NCI-H526 treated with DMSO at 0.1 percent for 48 hours (cell line): ENCODE measurements around the gene AP2S1.
"Not testable (repeated sequence)": the region's sequence is repeated elsewhere in the genome, so short reads cannot be mapped to it uniquely, and the experiment has no call there.

Experiments
- DNase-seq: peaks from one replicate; lab custom pipeline; 2025; lab: John Stamatoyannopoulos, UW

Gene AP2S1

DNA sequence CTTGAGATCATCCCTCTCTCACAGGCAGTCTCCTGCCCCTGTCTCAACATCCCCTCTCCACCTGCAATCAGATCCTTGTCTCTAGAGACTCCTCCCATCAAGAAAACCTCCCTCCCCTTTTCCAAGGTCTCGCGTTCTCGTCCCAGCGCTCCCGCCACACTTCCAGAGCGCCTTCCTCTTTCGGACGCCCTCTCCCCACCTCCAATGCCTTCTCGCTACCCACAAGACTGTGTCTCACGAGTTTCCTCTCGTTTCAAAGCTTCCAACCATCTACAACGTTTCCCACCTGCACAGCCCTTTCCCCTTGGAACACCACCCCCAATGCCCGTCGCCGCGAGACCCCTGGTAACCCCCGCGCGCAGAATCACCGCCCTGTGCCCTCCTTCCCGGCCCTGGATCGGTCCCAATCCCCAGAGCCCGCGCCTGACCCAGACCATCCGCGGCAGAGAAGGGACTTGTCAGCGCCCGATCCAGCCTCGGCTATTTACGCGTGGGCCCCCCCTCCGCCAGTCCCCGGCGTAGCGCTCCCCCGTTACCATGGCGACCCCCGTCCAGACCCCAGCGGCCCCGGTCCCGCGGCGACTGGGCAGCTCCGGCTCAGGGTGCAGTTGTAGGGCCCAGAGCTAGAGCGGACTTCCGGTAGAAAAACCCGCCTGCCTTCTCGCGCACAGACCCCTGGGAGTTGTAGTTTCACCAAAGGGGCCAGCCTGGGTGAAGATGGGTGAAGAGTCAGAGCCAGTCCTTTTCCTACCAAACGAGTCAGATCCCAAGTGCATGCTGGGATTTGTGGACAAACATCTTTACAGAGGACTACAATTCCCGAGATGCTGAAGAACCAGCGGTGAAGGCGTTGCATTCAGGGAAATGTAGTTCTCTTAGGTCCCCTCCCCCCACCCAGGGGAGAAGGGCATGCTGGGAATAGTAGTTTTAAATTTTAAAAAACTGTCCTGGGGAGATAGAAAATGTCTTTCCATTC is at the start of gene AP2S1:
Gene AP2S1, minus strand, starts transcription at position 619 of the 976 bp plus-strand sequence. Its CDS starts 80 bp downstream, at position 539.
- DNase-seq = peak; percentile 99

DNA sequence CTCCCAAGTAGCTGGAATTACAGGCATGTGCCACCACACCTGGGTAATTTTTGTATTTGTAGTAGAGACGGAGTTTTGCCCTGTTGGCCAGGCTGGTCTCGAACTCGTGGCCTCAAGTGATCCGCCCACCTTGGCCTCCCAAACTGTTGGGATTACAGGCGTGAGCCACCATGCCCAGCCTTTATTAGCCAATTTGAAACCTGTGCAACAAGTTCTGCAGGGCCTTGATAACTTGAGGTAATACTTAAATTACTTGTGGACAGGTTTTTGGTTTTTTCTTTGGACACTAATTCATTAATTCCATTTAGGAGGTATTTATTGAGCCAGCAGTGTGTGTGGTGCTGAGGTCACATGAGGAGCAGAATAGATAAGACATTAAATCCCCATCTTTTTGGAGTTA is 49.7 kb upstream of the AP2S1 start:
- DNase-seq = no peak

DNA sequence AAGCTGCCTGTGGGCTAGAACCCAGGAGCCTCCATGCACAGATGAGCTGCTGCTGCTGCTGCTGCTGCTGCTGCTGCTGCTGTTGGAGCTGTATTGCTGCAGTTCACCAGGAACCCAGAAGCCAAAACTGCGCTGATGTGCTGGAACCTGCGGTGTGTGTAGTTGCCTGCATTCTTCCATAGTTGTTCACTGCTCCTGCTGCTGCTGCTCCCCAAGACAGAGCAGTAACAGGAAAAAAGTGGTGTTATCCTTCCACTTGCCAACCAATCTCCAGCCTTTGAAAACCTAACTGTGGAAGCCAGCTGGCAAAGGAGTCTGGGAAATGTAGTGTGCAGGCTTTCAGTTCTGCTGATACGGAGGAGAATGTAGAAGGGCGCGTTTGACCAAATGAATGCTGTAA is 48.1 kb upstream of the AP2S1 start:
- DNase-seq = no peak

DNA sequence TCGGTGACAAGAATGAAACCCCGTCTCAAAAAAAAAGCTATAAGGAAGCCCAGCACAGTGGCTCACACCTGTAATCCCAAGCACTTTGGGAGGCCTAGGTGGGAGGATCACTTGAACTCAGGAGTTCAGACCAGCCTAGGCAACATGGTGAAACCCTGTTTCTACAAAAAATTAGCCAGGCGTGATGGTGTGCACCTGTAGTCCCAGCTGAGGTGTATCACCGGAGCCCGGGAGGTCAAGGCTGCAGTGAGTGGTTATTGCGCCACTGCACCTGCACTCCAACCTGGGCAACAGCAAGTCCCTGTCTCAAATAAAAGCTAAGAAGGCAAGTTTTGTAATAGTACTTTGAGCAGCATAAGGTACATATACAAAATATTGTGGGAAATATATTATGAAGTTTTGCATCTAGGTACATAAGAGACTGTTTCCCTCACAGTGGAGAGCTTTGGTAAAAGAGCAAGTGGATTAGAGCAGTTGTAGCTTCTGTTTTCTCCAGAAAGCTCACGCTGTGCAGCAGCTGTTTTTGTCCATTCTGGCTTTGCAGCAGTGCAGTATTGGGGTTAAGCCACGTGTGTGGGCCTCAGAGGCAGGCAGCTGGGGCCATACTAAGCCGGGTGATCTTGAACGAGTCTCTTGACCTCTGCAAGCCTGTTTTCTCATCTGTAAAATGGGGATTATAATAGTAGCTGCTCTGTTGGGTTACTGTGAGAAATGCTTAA is 45.6 kb upstream of the AP2S1 start:
- DNase-seq = no peak

DNA sequence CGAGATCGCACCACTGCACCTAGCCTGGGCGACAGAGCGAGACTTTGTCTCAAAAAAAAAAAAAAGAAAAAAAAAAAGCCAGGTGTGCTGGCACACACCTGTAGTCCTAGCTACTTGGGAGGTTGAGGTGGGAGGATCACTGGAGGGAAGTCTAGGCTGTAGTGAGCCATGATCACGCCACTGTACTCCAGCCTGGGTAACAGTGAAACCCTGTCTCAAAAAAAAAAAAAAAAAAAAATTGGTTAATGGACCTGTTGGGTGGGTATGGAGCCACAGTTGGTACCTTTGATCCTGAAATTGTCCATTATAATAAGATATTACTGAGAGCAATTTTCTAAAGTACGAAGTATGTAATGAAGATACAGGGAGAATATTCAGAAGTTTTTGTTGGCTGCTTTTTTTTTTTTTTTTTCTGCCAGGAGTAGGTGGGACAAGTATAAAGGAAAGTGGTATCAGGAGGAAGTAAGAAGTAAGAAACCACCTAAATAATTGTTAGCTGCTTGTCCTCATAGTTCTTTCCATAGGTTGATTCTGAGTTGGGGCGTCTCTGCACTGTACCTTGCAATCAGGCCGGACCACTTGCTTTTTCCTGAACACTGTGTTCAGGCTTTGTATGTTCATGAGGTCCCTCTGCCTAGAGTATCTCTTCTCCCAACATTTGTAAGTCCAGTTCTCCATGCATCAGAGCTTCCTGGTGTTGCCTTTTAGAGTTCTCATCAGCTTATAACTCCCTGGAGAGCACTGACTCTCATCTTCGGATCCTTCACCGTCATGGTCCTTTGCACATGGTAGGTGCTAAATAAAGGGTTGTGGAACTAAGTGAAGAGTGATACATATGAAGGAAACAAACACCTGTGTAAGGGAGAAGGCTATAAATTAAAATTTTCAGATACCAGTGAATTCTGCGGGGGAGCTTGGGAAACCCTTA is 41.9 kb upstream of the AP2S1 start:
- DNase-seq = peak; percentile 19

DNA sequence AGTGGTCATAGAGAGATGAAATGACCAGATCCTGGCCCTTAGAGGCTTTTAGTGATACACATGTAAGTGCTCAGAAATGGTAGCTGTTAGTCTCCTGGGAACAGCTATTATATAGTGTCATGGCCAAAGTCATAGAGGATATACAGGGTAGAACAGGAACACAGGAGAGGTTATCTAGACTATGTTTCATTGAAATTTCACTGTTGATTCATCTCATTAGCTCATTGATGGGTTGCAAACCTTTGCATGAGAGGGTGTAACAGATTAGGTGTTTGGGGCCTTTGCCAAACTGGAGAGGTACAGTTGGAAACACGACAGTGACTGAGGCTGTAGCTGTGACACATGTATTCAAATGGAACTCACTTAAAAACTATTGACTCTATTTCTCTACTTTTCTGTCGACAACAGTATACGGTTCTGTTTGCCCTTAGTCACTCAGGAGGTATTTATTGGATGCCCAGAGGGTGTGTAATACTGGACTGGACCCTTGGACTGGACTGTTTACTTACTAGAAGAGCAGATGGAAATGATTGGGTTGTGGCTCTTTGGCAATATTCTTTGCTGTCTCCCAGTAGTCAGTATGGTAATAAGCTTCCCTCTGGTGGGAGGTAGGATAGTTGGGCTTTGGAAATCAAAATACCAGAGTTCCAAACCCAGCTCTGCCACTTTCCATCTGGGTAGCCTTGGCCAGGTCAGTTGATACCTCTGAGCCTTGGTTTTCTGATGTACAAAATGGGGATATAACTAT is 40.0 kb upstream of the AP2S1 start:
- DNase-seq = no peak

DNA sequence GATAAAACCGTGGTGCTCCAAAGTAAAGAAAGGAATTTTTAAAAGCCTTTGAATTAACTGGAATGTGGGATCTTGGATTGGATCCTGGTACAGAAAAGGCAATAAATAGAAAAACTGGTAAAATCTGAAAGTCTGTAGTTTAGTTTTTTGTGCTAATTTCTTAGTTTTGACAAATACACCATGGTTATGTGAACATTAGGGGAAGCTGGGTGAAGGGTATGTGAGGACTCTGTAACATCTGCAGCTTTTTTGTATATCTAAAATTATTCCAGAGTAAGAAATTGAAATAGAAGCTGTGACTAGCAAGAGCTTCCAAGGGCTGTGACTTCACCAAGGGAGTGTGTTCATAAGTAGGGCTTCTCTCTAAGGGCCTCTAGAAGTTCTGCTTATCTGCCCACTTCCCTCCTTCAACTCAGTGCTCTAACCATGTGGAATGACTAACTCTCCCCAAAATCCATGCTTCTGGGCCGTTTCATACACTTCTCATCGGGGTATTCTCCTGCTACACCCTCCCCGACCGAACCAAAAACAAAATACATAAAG is 36.7 kb upstream of the AP2S1 start:
- no peak for DNase-seq

DNA sequence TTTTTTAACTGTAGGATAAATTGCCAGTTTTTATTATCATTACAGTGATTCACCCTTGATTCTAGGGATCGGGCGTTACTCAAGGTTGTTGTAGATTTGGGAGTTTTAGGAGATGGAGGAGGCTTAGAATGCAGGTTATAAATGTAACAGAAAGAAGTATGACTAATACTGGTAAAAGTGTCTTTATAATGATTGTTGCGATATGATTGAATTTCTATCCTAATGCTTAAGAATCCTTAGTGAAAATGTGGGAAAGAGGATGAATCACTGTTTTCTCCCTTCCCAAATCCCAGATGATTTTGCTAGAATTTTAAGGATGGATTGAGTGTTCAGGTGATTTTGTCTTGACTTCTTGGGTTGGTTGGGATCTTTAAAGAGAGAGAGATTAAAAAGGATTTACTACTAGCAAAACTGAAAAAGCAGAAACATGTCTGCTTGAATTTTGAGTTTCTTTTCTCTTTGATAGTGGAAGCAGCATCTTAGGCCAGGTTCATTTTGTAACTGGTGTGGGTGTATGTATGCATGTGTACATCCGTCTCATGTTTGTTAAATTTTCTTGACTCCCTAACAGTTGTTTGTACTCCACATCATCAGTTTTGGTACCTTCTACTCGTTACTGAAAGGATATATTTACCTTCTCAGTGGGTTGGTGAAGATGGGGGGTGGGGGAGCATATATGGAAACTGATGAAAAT is 36.0 kb upstream of the AP2S1 start:
- no peak for DNase-seq

DNA sequence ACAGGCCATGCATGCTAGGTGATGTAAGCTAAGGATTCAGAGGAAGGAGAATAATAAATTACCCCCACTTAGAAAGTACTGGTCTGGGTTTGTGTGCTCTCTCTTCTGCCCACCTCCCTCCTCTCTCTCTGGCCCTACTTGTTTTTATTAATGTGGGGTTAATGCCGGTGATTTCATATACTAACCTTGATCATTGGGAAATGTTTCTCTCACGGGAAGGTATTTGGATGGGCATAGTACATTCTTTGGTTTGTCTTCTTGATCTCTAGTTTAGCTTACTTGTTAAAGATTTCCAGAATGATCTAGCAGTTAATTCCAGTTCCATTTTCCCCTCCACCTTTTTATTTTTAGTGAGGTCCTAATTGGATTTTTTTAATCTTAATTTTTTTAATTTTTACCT is 34.8 kb upstream of the AP2S1 start:
- DNase-seq = no peak

DNA sequence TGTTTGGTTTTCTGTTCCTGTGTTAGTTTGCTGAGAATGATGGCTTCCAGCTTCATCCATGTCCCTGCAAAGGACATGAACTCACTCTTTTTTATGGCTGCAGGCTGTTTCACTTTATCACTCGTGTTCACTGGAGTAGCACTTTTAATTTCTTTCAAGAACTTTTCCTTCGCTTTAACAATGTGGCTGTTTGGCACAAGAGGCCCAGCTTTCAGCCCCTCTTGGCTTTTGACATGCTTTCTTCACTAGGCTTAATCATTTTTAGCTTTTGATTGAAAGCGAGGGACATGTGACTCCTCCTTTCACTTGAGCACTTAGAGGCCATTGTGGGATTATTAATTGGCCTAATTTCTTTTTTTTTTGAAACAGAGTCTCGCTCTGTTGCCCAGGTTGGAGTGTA is 32.1 kb upstream of the AP2S1 start:
- DNase-seq = not testable (repeated sequence)

DNA sequence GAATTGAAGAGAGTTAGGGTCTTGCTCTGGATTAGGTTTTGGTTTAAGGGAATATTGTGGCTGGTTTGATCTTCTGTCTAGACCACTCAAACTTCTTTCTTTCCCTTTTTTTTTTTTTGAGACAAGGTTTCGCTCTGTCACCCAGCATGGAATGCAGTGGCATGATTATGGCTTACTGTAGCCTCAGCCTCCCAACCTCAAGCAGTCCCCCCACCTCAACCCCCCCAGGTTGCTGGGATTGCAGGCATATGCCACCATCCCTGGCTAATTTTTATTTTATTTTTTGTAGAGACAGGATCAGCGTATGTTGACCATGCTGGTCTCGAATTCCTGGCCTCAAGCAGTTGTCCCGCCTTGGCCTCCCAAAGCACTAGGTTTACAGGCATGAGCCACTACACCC is 31.4 kb upstream of the AP2S1 start:
- no peak for DNase-seq

DNA sequence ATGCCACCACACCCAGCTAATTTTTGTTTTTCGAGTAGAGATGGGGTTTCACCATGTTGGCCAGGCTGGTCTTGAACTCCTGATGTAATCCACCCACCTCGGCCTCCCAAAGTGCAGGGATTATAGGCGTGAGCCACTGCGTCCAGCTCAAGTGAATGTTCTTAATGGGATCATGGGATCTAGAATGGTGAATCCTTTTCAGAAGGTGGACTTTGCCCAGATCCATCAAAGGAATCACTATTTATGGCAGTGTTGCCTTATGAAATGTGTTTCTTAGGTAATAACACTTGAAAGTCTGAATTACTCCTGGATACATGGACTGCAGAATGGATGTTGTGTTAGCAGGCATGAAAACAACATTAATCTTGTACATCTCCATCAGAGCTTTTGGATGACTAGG is 30.4 kb upstream of the AP2S1 start:
- DNase-seq = no peak

DNA sequence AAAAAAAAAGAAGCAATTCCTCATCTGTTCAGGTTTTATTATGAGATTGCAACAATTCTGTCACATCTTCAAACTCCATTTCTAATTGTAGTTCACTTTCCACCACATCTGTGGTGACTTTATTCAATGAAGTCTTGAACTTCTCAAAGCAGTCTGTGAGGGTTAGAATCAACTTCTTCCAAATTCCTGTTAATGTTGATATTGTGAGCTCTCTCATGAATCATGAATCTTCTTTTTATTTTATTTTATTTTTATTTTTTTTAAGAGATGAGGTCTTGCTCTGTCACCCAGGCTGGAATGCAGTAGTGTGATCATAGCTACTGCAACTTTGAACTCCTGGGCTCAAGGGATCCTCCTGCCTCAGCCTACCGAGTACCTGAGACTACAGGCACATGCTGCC is 29.8 kb upstream of the AP2S1 start:
- DNase-seq = no peak

DNA sequence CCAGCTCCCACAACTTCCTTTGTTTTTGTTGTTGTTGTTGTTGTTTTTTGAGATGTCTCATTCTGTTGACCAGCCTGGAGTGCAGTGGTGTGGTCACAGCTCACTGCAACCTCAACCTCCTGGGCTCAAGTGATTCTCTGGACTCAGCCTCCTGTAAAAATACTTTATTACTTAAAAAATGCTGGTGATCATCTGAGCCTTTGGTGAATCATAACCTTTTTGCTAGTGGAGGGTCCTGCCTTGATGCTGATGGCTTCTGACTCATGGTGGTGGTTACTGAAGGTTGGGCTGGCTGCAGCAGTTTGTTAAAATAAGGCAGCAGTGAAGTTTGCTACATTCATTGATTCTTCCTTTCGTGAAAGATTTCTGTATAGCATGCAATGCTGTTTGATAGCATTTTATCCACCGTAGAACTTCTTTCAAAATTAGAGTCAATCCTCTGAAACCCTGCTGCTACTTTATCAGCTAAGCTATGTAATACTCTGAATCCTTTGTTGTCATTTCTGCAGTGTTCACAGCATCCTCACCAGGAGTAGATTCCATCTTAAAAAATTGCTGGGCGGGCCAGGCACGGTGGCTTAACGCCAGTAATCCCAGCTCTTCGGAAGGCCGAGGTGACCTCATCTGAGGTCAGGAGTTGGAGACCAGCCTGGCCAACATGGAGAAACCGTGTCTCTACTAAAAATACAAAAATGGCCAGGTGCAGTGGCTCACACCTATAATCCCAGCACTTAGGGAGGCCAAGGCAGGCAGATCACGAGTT is 28.1 kb upstream of the AP2S1 start:
- no peak for DNase-seq

DNA sequence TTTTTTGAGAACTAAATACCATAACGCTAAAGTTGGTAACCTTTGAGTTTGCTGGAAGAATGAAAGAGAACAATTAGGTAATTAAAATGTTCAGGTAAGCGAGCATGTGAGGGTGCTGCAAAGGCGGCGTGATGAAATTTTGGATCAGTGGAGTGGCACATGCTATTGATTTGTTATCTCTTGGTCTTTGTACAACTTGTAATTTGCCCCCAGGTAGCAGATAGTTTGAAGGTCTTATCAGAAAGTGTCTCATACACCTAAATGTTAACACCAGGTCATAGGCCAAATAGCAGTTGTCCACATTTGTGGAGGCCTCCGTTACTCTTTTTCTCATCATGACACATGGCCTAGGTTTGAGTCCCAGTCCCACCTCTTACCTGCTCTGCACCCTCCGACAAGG is 25.0 kb upstream of the AP2S1 start:
- no peak for DNase-seq

DNA sequence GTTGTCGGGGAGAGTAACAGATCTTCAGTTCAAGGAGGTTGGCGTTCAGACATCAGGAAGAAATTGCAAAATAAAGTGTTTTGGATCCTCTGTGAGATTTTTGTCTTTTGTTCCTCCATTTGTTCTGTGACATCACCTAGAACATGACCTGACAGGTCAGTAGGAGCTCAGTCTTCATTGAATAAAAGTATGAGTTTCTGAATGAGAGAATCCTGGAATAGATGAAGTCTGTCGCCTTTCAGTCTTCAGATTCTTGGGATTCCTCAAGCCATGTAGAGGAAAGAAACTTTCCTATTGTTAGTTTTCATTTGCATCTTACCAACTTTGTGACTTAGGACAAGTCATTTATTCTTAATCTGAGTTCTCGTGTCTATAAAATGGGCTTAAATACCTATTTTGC is 24.6 kb upstream of the AP2S1 start:
- no peak for DNase-seq

DNA sequence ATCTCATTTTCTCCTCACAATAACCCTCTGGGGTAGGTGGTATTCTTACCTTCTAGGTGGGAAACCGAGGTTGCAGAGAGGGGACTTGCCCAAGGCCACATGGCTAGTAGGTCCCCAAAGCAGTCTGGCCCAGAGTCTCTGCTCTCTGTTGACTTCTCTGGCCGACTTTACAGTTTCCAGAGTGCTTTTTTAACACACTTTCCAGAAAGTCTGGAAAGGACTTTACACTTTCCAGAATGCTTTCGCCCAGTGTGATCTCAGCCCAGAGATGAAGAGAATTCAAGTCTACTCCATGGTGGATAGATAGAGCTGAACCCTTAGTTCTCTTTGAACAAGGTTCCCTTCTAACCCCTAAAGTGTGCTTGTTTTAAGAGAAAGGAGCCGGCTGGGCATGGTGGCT is 22.3 kb upstream of the AP2S1 start:
- DNase-seq = no peak

DNA sequence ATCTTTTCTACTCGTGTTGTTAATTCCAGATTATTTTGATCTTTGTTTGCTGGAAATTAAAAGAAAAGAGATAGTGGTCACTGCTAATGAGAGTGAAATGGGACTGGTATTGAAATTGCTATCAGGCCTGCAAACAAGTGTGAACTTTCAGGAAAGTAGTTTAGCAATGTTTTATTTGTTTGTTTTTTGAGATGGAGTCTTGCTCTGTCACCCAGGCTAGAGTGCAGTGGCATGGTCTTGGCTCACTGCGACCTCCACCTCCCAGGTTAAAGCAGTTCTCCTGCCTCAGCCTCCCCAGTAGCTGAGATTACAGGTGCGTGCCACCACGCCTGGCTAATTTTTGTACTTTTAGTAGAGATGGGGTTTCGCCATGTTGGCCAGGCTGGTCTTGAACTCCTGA is 20.5 kb upstream of the AP2S1 start:
- not testable (repeated sequence) for DNase-seq

DNA sequence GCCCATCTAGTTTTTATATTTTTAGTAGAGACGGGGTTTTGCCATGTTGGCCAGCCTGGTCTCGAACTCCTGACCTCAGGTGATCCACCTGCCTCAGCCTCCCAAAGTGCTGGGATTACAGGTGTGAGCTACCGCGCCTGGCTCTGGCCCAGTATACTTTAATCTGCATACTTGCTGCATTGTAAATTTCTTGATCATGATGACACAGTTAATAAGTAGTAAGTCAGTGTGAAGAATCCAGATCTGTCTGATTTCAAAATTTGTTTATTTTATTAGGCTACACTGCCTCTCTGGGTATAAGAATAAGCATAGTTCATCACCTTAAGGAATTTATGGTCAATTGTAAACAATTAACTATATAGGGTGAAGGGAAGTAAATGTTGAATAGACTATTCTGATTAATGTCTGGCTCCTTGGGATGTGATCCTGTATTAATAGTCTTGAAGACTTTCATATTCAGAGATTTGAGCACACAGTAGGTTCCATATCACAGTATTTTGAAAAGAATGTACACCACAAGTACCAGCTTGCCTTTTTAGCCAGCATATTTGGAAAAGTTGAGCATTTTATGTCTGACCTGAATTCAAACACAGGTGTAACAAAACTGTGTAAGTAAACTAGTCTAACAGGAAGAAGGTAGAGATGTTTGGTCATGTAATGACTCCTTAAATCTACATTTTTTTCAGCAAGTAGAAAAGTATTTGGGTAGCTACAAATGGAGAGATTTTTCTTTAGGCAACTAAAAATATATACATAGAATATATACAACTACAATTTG is 17.6 kb upstream of the AP2S1 start:
- DNase-seq = no peak
